Measurements from ENCODE around the gene AFP. TPM values are rescaled to one million over a fixed set of nuclear protein-coding genes. Genes with fewer than 3 reads are reported as not detected.

Gene AFP
- total RNA-seq, 1 donor from 2014 or later, result not detected

GRCh38 chr4:73423184-73423583 is 12.8 kb upstream of the AFP start:
- intact Hi-C loops (cut with DNase I), result no loop called here
- TF ChIP-seq, protein P1, sequence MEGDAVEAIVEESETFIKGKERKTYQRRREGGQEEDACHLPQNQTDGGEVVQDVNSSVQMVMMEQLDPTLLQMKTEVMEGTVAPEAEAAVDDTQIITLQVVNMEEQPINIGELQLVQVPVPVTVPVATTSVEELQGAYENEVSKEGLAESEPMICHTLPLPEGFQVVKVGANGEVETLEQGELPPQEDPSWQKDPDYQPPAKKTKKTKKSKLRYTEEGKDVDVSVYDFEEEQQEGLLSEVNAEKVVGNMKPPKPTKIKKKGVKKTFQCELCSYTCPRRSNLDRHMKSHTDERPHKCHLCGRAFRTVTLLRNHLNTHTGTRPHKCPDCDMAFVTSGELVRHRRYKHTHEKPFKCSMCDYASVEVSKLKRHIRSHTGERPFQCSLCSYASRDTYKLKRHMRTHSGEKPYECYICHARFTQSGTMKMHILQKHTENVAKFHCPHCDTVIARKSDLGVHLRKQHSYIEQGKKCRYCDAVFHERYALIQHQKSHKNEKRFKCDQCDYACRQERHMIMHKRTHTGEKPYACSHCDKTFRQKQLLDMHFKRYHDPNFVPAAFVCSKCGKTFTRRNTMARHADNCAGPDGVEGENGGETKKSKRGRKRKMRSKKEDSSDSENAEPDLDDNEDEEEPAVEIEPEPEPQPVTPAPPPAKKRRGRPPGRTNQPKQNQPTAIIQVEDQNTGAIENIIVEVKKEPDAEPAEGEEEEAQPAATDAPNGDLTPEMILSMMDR (IDR thresholded peaks at IDR 0.05), result no peak
- TF ChIP-seq POLR2A (IDR thresholded peaks at IDR 0.05), result no peak
- TF ChIP-seq POLR2AphosphoS5 (IDR thresholded peaks at IDR 0.05; ENCODE audit: insufficient read depth in 1 of 2, low read depth in 1 of 2), result no peak
- H3K4me1 ChIP-seq, result no peaks in the 10 kb centered on the region
- H3K4me3 ChIP-seq, result no peak overlapping the region
- DNase-seq (ENCODE audit: extremely low spot score in 2 of 2), result no peak
- no peaks in the 10 kb centered on the region for H3K36me3 ChIP-seq
- H3K27me3 ChIP-seq, result no peaks in the 10 kb centered on the region
- H3K9me3 ChIP-seq, result no peaks in the 10 kb centered on the region
- no peak overlapping the region for H3K27ac ChIP-seq

DNA sequence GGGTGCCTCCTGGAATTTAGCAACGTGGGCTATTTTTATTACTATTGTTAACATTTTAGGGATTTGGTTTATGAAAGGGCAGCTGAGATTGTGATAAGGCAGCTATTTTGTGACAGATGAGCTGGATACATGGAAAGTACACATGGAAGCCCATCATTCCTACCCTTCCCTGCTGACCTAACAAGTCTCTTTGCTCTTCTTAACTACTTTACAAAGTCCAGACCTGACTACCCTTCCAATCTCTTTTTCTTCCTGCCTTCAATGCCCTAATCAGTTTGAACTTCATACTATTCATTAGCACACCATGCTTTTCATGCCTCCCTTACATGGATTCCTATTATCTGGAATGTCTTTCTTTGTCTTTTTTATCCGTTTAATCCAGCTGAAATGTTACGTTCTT is 9.4 kb upstream of the AFP start:
- Histone ChIP-seq H3K4me3 (no peak overlapping the region), H3K27ac (no peak overlapping the region), H3K27me3 (no peaks in the 10 kb centered on the region), H3K9me3 (no peaks in the 10 kb centered on the region), H3K4me1 (no peaks in the 10 kb centered on the region), H3K36me3 (no peaks in the 10 kb centered on the region)
- no peak for TF ChIP-seq POLR2AphosphoS5 (IDR thresholded peaks at IDR 0.05; ENCODE audit: insufficient read depth in 1 of 2, low read depth in 1 of 2)
- no peak for TF ChIP-seq POLR2A (IDR thresholded peaks at IDR 0.05)
- TF ChIP-seq, protein P1 (IDR thresholded peaks at IDR 0.05), result no peak
- DNase-seq (ENCODE audit: extremely low spot score in 2 of 2), result no peak
- intact Hi-C loops (cut with DNase I), result no loop called here

DNA sequence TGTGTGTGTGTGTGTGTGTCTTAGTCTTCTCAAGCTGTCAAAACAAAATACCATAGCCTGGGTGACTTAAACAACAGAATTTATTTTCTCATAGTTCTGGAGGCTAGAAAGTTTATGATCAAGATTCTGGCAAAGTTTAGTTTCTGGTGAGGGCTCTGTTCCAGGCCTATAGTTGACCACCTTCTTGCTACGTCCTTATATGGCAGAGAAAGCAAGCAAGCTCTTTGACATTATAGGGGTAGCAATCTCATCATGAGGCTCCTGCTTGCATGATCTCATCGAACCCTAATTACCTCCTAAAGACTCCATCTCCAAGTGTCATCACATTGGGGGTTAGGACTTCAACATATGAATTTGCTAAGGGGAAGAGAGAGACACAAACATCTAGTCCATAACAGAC is 6.9 kb upstream of the AFP start:
- H3K36me3 ChIP-seq, result no peaks in the 10 kb centered on the region
- no peak for TF ChIP-seq POLR2AphosphoS5 (IDR thresholded peaks at IDR 0.05; ENCODE audit: insufficient read depth in 1 of 2, low read depth in 1 of 2)
- TF ChIP-seq POLR2A (IDR thresholded peaks at IDR 0.05), result no peak
- TF ChIP-seq, protein P1 (IDR thresholded peaks at IDR 0.05), result no peak
- no peaks in the 10 kb centered on the region for H3K4me1 ChIP-seq
- intact Hi-C loops (cut with DNase I), result no loop called here
- no peak for DNase-seq (ENCODE audit: extremely low spot score in 2 of 2)
- H3K27me3 ChIP-seq, result no peaks in the 10 kb centered on the region
- no peak overlapping the region for H3K4me3 ChIP-seq
- H3K9me3 ChIP-seq, result no peaks in the 10 kb centered on the region
- H3K27ac ChIP-seq, result no peak overlapping the region

DNA sequence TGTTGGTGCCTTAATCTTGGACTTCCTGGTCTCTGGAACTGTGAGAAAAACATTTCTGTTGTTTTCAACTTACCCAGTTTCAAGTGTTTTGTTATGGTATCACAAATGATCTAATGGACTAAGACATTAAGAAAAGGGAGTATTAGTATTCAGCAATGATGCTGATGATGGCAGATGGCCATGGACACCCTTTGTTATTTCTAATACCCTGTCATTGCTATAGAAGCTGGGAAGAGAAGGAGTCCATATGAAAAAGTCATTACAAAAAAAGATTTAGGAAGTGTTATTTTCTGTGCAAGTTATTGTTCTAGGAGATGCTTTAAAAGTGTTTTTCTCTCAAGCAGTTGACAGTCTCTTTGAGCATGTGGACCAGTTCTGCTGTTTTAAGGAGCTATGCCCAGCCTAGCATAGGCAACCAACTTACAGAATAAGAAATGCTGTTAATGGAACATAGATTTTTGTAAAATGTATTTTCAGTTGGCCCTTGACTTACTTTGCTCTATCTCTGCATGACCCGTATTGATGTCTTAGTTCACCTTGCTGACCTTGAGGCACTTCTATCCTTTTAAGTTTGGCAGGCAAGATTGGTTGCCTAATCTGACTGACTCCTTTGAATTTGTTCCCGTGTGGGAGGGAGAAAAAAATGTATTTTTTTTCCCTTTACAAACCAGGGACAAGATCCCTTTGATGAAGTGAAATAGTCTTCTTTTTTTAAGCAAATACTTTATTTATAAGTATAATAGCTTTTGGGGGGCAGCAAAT is 6.0 kb upstream of the AFP start:
- Histone ChIP-seq H3K27ac (no peak overlapping the region), H3K4me3 (no peak overlapping the region), H3K4me1 (no peaks in the 10 kb centered on the region), H3K27me3 (no peaks in the 10 kb centered on the region), H3K36me3 (no peaks in the 10 kb centered on the region), H3K9me3 (no peaks in the 10 kb centered on the region)
- DNase-seq (ENCODE audit: extremely low spot score in 2 of 2), result no peak
- intact Hi-C loops (cut with DNase I), result no loop called here
- TF ChIP-seq POLR2AphosphoS5 (IDR thresholded peaks at IDR 0.05; ENCODE audit: insufficient read depth in 1 of 2, low read depth in 1 of 2) (no peak), POLR2A (IDR thresholded peaks at IDR 0.05) (no peak)
- TF ChIP-seq, protein P1 (IDR thresholded peaks at IDR 0.05), result no peak

DNA sequence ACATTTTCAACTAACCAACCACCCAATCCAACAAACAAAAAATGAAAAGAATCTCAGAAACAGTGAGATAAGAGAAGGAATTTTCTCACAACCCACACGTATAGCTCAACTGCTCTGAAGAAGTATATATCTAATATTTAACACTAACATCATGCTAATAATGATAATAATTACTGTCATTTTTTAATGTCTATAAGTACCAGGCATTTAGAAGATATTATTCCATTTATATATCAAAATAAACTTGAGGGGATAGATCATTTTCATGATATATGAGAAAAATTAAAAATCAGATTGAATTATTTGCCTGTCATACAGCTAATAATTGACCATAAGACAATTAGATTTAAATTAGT is 4.2 kb upstream of the AFP start:
- Histone ChIP-seq H3K4me3 (no peak overlapping the region), H3K27me3 (no peaks in the 10 kb centered on the region)
- DNase-seq (ENCODE audit: extremely low spot score in 2 of 2), result no peak

More for the DNA sequence above, 4.2 kb upstream of the AFP start:
- H3K4me1 ChIP-seq, result no peaks in the 10 kb centered on the region
- no peak overlapping the region for H3K27ac ChIP-seq
- TF ChIP-seq POLR2A (IDR thresholded peaks at IDR 0.05), result no peak
- TF ChIP-seq POLR2AphosphoS5 (IDR thresholded peaks at IDR 0.05; ENCODE audit: insufficient read depth in 1 of 2, low read depth in 1 of 2), result no peak
- TF ChIP-seq, protein P1 (IDR thresholded peaks at IDR 0.05), result no peak
- intact Hi-C loops (cut with DNase I), result no loop called here
- H3K9me3 ChIP-seq, result no peaks in the 10 kb centered on the region
- no peaks in the 10 kb centered on the region for H3K36me3 ChIP-seq
